AG09319 (cell line): ENCODE measurements around the gene COPS3.

ENCODE experiments used
- DNase-seq: peaks from one replicate; pipeline ENCODE4 v3.0.0-alpha.2; 2010; ENCODE audit warnings: low read depth; ENCODE audit errors: extremely low read depth
- TF ChIP-seq, protein P1 (sequence below): IDR thresholded peaks from 2 replicates; pipeline ENCODE4 v1.5.1; 2011; ENCODE audit warnings: low read depth, mild to moderate bottlenecking, inconsistent platforms, low read length, moderate library complexity

COPS3 gene

DNA sequence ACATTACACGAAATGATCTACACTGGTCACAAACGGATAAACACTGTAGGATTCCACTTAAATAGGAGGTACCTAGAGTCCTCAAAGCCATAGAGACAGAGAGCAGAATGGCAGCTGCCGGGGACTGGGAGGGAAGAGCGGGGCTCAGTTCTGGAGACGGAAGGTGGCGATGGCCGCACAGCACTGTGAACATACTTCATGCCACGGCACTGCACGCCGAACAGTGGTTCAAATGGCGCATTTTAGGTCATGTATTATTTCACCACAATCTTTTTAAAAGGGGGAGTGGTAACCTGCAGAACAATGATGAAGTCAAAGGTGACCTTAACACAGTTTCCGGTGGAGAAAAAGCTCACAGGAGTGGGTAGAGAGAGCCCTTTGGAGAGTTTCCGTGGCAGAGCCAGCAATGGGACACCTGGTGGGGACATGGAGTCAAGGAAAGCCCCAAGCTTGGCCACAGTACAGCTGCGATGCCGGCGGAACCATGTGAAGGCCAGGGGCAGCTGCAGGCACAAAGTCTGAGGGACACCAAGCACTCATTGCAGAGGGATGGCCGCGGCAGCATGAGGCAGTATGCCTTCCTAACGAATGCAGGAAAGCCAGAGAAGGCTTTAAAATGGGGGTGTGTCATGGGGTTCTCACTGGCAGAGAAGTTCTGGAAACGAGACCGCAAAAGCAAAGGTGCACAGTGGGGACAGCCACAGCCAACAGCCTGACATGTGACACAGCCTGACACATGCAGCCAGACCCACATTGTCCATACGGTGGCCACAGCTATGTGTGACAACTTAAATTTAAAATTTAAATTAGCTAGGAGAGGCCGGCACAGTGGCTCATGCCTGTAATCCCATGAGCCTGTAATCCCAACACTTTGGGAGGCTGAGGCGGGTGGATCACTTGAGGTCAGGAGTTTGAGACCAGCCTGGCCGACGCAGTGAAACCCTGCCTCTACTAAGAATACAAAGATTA, 51.3 kb downstream of the COPS3 start:
- TF ChIP-seq, protein P1, sequence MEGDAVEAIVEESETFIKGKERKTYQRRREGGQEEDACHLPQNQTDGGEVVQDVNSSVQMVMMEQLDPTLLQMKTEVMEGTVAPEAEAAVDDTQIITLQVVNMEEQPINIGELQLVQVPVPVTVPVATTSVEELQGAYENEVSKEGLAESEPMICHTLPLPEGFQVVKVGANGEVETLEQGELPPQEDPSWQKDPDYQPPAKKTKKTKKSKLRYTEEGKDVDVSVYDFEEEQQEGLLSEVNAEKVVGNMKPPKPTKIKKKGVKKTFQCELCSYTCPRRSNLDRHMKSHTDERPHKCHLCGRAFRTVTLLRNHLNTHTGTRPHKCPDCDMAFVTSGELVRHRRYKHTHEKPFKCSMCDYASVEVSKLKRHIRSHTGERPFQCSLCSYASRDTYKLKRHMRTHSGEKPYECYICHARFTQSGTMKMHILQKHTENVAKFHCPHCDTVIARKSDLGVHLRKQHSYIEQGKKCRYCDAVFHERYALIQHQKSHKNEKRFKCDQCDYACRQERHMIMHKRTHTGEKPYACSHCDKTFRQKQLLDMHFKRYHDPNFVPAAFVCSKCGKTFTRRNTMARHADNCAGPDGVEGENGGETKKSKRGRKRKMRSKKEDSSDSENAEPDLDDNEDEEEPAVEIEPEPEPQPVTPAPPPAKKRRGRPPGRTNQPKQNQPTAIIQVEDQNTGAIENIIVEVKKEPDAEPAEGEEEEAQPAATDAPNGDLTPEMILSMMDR: no peak
- DNase-seq: no peak

DNA sequence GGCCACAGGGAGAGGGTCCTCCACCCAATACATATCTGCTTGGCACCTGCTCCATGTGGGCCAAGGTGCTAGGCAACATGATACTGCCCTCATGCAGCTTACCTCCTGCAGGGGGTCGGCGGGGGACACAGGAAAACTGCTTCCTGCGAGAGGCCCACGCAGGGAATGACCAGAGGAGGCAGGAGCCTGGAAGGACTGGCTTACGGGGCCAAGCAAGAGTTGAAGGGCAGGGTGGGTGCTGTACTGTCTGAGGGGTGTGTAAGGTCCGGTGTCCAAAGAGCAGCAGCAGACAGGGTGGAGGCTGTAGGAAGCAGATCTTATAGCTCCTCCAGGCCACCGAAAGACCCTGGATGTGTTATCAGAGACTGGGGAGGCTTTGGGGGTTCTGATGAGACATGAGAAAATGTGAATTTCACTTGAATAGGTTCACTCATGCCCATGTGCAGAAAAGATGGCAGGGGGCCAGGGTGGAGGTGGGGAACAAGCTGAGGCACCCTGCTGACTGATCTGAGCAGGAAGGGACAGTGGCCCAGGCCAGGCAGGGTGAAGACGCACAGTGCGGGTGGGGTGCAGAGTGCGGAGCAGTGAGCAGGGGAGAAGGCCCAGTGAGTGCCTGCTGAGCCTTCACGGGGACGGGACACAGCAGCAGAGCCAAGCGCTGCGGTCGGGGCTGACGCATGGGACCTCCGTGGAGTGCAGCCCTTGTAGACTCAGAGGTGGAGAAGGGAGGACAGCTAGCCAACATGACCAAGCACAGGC, 52.3 kb downstream of the COPS3 start:
- no peak for DNase-seq
- TF ChIP-seq, protein P1: no peak

DNA sequence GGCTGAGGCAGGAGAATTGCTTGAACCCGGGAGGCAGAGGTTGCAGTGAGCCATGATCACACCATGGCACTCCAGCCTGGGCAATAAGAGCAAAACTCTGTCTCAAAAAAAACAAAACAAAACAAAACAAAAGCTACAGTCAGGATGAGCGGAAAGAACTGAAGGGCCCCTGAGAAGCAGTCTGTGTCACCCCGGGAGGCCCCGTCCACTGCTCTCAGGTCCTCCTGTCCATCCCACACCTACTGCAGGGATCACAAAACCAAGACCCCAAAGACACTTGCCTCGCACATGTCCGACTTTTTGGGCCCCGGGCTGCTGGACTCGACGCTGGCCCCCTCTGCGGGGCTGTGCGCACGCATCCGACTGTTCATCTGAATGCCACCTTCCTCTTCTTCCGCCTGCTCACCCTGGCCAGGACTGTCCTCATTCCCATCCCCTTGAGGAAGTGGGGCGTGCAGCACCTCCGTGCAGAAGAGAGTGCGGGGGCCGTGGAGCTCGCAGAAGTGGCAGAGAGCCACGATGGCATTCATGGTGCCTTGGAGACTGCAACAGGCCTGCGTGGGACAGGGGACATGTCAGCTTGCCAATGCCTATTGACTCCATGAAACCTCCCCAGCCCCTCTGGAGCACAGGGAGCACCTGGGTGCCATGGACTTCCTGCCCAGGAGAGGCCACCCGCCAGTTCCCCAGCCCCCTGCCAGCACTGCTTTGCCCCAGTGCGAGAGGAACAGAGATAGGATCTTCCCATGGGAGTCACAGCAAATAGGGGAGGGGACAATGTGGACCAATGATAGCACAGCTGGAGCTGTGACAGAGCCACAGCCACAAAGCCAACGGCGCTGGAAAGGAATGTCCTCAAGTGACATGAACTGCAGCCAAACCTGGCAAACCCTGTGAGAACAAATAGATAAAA, 53.2 kb downstream of the COPS3 start:
- TF ChIP-seq, protein P1: no peak
- DNase-seq: no peak

DNA sequence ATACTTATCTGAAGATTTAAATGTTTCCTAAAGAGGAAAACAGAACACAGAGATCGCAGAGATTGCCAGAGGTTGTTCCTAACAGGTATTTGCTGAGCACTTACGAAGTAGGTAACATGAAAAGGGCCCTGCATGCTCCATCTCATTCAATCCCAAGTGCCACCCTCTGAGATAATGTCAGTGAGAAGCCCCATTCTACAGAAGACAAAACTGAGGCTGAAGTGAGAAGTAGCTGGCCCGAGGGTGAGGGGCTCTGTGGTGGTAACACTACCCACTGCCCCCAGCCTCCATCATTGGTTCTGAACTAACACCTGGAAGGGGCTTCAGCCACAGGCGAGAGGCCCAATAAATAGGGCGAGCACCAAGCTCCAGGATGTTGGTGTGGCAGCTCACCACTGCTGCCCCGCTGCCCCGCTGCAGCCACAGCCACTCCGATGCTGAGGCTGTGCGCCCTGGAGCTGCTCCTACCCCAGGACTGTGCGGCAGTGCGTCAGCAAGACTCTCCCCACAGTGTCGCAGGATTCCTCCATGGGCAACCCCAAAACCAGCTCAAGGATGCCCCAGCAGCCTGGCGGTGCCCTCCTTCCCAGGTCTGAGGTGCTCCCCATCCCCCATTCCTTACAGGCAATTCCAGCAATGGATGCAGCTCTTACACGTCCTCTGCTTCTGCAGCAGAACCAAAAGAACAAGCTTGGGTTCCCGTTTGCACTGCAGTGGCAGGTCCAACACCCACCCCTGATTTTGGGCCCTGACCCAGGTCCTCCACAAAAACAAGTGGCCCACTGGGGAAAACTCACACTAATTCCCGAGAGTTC, 54.4 kb downstream of the COPS3 start:
- TF ChIP-seq, protein P1: no peak
- no peak for DNase-seq

DNA sequence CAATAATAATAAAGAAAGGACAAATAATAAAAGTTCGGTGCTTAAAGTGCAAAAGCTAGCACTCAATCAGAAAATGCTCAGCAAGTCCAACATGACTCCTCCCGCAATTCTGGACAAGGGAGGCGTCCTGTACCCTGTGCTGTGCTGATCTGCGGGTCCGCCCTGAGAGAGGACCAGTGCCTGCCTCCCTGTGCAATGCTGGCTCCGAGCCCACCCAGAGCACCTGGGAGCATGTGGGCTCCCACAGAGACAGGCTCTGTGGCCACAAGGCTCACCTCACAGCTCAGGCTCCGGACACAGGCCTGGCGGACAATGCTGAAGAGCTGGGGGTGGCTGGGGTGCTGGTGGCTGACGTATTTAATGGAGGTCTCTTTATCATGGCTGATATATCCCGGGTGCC, 55.1 kb downstream of the COPS3 start:
- TF ChIP-seq, protein P1: no peak
- DNase-seq: no peak

DNA sequence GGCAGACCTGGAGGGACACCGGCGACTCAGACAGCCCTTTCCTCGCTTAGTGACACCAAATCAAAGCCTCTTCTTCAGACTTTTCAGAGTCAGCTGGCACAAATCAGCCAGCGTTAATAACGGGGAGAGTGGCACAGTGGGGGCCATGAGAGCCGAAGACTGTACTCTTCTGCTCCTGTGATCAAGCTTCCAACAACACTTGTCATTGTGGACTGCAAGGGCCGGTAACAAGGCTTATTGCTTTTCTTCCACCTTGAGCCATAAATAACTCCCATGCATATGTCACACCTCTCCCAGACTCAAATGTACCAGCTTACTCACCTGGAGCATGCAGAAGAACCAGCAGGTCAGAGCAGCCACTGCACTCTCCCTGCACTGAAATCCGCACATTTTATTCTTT, 56.9 kb downstream of the COPS3 start:
- no peak for DNase-seq
- TF ChIP-seq, protein P1: no peak
